NCI-H1436 (cell line): ENCODE data around the gene ZCCHC24.

Experiments
- DNase-seq: peaks from one replicate; lab custom pipeline; 2025; lab: John Stamatoyannopoulos, UW

ZCCHC24 gene

DNA sequence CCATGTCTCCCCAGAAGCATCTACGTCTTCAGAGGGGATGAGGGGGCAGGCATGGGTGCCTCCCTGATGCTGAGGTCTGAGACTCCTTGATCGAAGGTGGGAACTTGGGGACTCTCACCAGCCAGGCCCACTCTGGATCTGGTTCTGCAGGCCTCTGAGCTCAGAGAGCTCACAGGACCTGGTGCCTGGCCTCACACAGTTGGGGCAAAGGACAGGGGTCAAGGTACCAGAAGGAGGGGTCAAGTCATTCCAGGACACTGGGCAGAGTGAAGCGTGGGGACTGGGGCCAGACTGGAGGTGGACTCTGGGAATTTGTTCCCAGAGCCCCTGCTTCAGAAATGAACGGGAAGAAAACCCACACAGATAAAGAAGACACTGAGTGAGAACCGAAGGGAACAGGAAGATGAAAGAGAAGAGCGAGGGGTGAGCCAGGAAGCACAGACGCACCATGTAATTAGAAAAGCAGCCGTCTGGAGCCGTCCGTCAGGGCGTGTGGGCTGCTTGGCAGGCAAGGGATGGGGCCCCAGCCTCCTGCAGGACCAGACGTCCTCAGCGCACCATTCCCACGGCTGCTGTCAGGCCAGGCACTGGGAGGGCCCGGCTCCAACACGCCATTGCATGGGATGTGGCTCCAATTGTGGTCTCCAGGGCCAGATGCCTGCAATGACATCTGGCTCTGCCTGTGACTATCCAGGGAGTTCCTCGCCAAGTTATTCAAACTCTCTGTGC, 47.7 kb downstream of the ZCCHC24 start:
- no peak for DNase-seq

DNA sequence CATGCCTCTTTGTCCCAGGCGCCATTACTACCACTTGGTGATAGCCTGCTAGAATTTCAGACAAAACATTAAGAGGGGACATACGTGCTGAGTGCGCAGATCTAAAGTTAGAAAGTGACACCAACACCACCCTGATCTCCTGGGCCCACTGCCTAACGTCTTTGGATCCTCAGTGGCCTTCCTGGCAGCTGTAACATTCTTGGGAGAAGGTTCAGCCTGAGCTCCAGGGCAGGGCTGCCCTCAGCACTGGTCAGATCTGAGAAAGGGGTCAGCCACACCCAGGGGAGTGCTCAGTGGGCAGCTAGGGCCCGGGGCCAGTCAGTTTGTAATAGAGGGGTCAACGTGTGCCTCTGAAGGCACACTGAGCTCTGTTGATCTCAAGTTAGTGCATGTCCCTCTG, 48.4 kb downstream of the ZCCHC24 start:
- no peak for DNase-seq

DNA sequence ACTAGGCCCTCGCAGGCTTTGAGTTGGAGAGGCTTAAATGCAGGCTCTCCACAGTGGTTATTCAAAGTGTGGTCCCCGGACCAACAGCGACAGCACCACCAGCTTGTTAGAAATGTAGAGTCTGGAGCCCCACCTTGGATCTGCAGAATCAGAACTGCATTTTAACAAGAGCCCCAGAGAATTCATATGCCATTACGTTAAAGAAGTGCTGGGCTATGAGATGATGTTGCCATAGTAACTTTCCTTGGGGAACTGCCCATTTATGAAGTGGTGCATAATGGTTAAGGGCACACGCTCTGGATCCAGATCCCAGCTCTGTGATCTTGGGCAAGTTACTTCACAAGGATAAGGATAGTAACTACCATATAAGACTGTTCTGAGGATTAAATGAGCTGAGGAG, 48.9 kb downstream of the ZCCHC24 start:
- DNase-seq = peak; percentile 46

DNA sequence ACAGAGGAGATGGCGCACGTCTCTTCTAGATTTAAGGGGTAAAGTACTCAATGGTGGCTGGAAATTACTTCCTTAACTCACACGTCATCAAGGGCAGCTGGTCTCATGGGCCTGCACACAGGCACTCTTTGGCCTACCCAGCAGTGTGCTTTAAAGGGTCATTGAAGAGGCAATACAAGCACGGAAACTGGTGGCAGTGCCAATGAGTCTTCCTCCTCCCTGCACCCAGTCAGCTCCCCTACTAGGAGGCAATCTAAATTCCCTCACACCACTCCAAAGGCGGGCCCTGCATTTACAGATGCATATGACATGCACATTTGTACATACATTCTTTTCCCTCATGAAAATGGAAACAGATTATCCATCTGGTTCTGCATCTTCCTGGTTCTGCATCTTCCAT, 50.8 kb downstream of the ZCCHC24 start:
- no peak for DNase-seq

DNA sequence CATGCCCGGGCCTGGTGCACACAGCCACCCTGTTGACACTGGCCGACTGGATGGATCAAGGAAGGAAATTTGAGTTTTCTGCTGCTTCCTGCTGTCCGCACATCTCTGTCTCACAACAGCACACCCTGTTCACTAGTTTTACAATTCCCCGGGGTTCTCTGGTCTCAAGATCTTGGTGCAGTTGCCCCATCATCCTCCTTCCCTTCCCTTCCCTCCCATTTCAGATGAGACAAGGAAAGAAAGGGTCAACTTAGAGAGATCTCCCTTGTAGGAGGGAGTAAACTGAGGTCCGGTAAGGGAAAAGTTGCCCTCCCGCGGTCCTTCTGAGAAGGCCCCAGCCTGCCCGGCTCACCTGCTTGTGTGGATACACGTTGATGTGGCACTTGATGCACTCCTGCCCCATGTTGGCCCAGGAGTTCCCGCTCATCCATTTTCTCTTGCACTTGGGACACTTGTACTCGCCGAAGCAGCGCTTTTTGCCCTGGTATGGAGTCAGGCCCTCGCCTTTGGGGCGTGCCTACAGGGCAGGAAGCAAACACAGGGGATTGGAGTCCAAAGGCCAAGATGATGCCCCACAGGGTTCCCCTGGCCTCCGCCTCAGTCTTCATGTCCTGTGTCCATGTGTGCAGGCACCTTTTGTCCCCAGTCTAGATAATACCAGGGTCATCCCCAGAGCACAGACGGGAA, 51.4 kb downstream of the ZCCHC24 start:
- DNase-seq = no peak

DNA sequence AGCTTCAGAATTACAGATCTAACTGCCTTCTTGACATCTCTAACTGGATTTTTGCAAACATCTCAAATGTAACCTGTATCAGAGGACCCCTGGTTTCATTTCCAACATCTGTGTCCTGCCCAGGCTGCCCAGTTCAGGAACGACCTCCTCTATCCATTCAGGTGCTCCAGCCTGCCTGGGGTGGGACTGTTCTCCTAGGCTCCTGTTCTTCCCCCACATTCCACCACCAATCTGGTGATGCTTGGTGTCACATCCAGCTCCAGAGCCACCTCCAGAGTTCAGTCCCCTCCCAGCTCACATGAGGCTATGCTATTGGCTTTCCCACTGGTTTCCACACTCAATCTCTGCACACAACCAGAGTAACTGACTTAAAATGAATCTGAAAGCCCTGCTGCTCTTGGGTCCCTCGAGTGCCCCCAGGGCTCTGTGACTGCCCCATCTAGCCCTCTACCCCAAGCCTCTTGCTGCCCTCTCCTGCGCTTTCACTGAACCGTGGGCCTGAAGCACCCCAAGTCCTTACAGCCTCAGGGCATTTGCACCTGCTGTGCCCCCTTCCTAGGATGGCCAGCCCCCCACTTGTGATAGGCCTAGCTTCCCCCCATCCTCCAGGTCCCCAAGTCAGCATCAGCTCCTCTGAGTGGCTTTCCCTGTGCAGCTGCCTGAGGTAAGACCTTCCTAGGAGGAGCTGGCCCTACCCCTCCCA, 52.1 kb downstream of the ZCCHC24 start:
- no peak for DNase-seq

DNA sequence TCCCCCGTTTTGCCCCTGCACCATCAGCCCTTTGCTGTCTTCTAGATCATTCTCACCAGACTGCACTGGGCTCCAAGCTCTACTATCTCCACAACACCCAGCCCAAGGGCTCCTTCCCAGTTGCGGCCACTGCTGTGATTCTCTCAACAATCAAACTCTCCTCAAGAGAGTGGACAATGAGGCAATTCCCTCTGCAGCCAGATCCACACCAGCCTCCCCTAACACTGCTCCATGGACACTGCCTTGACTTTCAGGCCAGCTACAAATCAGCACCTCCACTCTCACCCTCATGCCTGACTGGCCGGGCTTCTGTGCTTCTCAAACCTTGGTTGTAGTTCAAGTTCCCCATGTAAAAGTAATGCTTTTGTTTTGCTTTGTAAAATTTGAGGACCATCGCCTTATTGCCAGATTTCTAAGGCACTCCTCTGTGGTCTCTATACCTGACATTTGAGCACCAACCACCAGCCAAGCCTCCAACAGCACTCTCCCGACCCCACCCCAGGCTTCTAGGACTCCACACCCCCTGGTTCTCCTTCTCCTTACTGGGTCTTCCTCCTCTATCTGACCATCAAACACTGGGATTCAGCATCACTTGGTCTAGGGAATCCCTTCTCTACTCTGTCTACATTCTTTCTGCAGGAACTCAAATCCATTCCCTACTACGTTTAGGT, 52.8 kb downstream of the ZCCHC24 start:
- no peak for DNase-seq

DNA sequence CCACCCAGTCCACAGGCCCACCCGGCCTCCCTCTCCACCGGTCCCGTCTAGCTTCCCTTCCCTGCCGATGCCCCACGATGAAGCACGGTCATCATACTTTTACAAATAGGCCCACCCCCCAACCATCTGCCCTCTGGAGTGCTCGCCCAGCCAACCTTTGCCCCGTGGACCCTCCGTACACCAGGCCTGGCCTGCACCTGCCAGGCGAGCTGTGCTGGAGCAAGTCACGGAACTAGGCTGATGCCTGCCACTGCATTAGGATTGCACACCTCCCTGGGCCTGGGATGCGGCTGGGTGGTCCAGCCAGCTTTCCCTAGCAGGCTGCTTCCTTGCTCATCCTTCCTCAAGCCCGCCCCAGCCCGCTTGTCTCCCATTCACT, 53.4 kb downstream of the ZCCHC24 start:
- DNase-seq = no peak

DNA sequence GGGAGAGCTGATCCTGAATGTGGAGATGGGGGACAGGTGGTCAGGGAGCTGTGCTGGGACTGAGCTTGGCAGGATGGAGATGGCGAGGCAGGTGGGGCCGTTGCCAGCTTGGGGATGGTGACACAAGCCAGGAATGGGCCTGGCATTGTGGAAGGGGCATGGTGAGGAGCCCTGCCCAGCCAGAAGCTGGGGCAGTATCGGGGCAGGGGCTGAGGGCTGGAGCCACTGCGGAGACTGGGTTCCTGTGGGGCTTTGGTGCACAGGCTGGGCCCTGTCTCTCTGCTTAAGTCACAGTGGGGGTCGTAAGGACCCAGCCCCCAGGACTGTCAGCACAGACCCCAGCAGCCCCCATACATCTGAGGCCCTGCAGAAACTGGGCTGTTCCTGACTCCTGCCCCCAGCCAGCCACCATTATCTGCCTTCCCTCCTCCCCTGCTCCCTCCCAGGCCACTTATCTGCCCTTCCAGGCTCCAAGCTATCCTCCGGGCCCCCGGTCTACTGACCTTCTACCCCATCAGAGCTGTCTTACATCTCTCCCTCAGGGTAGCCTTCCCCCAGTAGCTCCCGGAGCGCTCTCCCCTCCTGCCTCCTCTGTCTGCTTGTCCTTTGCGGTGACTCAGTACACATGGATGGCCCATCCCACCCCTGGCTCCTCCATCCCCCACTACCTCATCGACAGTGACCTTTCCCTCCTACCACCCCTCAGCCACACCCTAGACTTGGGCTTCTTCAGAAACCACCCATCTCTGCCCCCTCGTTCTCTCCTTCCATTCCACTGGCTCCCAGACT, 54.0 kb downstream of the ZCCHC24 start:
- DNase-seq = no peak

DNA sequence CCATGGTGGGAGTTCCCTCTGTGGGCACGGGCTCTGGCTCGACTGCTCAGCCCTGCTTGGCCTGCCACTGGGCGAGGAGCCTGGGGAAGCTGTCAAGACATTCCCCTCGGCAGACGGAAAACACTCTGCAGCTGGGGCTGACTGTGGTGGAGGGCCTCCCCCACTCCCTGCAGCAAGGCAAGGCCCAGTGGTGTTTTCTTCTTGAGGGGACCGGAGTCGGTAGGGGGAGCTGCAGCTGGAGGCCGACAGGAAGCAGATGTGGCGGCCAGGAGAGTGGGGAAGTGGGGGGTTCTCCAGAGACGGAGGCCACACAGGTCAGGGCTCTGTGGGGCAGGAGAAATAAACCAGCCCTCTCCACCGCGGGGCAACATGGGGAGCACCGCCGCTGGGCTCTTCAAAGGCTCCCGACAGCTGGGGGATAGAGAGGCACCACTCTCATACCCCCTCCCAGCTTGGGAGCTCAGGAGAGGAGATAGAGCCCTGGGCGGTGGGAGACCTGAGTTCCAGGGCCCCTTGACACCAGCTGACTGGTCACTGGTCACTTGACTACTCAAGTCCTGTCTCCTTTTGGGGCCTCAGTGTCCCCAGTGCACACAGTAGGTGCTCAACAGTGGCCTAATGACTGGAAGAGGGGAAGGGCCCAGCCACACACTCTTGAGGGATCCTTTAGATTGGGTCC, 54.7 kb downstream of the ZCCHC24 start:
- DNase-seq = no peak

DNA sequence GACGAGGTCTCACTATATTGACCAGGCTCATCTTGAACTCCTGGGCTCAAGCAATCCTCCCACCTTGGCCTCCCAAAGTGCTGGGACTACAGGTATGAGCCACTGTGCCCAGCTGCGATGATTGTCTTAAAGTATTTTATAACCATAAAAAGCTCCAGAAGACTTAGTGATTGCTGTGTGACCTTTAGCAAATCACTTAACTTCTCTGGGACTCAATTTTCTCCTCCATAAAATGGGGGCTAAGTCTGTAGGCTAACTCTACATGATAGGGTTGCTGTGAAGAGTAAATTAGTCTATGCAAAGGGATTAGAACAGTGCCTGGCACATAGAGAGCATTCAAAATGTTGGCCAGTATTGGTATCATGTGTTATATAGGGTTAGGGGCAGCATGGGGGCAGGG, 55.4 kb downstream of the ZCCHC24 start:
- no peak for DNase-seq

DNA sequence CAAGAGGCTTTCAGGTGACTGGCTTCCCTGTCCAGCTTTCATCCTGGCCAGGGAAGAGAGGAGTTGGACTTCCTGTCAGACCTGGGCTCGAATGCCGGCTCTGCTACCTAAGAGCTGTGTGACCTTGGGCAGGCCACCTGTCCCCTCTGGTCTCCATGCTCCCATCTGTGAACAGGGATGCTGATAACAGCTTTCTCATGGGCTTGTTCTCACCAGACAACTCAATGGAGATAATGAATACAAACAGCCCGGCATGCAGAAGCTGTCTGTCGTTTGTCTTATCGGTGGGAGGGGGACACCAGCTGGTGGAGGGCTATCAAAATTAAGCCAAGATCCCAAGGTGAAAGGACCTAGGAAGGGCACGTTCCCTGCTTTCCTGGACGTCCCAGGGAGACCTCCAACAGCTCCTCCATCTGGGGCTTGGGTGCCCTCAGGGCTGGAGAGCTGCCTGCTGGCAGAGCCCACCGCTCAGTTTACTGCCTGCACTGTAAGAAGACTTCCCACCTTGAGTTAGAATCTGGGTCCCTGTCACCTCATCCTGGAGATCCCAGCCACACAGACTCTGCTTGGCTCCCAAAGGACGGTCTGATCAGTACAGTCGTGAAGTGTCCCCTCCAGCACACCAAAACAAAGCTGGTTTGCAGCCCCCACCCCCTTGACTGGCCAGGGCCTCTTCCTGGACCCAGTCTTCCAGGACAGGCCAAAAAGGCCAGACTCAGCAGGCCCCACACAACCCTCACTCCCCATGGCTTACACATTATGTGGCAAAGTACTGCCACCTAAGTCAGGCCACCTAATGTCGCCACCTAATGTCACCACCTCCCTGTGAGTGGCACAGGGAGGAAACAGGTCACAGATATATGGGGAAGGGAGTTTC, 57.2 kb downstream of the ZCCHC24 start:
- DNase-seq = no peak

DNA sequence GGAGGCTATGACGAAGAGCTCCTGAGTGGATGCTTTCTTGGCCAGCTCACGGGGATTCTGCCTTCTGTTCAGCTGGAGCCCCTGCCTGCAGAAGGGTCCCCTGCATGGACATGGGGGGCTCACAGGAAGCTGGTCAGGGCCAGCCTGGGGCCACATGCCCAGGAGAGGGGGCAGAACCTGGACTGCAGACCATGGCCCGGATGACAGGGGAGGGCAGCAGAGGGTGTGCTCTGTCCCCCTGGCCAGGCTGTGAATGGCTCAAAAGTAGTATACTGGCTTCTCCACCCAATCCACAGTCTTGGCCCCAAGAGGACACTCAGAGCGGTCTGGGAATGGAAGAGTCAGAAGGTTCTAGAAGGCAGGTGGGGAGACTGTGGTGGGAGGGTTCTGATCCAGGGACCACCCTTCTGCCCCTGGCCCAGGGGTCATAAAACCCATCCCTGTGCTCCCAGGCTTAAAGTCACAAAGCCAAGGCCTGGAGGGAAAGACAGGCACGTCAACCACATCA, 57.9 kb downstream of the ZCCHC24 start:
- DNase-seq = no peak

DNA sequence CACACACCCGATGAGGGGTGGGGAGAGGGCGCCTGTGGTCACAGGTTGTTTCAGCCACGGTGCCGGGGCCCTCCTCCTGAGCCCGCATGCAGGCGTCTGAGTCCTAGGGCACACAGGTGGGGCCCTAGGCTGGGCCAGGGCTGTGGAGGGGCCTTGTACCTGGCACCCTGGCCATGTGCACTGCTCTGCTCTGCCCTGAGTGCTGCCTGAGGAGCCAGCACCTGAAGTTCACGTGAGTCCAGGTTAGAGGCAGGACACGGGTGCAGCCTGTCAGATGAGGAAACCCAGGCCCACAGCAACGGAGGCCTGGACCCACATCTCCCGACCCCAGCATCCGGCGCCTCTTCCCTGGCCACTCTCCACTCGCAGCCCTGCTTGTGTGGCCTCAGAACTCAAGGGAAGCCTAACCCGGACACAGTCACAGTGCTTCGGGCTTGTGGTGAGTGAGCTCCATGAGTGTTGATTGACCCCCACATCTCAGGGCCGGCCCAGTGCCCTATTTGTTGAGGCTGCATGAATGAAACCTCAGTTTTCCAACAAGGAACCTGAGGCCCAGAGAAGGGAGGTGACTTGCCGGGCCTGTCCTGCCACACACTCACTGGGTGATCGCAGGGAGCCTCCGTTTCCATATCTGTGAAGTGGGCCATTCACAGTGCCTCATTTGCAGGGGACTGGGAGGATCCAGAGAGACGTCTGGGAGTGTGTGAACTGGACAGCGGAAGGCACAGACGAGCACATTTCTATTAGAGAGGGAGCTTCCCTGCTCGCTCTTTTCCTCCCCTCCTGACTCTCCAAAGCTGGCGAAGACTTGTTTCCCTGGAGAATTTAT, 58.6 kb downstream of the ZCCHC24 start:
- DNase-seq = no peak

DNA sequence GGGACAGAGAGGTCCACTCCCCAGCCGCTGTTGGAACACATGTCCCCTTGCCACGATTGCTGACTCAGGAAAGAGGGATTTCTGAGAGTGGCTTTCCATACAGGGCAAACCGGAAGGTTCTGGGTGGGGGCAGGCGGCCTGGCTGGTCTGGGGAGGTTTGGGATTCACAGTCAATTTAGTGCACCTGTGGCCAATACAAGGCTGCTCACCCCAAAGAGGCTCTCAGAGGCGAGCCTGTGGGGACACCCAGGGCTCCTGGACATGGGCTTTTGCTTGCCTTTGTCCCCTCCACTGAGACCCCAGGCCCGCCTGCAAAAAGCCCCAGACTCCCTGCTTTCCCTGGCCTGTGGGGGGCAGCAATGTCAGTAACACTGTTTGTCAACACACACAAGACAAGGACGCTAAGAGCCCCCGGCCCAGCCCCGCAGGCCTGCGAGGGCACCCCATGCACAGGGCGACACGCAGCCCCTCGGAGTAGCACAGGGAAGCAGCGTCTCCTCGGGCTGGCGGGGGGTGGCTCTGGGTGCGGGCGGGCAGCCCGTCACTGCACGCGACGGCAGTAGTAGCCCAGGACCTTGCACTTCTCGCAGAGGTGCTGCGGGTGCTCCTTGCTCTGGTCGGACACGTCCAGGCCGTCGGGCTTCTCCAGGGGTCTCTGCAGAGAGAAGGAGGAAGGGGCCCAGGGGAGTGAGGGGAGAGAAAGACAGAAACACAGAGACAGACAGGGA, 59.5 kb downstream of the ZCCHC24 start:
- no peak for DNase-seq

DNA sequence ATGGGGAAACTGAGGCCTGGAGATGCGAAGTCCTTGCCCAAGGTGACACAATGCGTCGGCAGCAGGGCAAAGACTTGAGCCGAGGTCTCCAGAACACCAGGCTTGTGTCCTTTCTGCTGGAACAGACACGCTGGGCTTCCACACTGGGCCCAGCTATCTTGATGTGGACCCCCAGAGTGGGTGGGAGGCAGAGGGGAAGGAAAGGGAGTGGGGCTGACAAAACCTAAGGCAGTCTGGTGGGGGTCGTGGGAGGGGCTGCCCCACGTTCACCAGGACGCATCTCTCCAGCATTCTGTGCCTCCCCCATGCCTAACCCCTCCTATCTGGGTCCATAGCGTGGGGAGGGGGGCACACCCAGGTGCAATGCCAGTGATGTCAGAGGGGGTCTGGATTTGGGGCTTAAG, 60.0 kb downstream of the ZCCHC24 start:
- DNase-seq = no peak

DNA sequence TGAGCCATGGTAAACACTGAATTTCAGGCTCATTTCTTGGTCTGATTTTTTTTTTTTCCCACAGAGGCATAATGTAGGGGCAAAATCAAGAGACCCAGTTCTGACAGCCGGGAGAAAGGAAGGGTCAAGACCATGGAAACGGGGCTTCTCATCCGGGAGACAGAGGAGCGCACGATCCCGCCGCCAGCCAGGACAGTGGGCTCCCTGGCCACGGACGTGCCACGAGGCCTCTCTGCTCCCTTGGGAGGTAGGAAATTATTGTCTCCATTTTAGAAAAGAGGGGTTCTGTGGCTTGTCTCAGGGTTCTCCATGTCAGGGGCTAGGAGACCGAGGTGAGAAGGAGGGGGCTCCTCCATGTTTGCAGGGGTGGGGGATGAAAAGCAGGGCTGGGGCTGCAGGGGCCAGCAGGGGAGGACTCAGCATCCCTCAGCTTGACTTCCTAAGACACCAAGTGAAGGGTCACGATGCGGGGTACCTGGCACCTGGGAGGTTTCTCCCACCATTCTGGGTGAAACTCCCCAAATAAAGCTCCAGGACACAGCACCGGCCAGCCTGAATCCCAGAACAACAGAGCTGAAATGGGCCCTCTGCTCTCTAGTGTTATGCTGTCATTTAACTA, 60.5 kb downstream of the ZCCHC24 start:
- DNase-seq = no peak

DNA sequence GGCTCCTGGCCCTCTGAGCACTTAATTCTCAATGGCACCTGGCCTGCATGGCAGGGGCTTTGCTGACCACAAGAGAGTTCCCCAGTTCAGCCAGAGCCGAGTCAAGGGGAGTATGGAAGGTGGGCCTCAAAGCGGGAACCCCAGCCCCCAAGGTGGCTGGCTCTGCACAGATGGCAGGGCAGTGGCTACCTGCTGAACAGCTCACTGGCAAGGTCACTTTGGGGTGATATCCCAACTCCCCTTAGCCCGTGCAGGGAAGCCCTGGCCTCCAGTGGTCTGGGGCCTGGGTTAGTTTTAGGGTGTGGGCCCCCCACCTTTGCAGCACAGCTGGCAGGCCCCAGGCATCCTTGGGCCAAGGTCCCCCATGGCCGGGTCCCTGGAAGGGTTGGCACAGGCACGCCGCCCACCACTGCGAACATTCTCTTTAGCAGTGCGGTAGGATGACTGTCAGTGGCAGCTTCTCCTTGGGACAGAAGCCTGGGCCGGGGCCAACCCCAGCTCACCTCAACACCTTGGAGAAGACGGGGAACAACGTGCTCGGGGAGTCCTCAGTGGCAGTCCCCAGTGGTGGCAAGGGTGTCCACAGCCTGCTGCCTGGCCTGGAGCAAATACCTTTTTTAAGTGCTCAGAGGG, 61.3 kb downstream of the ZCCHC24 start:
- DNase-seq = no peak
